ENCODE results near the gene PRKN.

The PRKN gene

DNA sequence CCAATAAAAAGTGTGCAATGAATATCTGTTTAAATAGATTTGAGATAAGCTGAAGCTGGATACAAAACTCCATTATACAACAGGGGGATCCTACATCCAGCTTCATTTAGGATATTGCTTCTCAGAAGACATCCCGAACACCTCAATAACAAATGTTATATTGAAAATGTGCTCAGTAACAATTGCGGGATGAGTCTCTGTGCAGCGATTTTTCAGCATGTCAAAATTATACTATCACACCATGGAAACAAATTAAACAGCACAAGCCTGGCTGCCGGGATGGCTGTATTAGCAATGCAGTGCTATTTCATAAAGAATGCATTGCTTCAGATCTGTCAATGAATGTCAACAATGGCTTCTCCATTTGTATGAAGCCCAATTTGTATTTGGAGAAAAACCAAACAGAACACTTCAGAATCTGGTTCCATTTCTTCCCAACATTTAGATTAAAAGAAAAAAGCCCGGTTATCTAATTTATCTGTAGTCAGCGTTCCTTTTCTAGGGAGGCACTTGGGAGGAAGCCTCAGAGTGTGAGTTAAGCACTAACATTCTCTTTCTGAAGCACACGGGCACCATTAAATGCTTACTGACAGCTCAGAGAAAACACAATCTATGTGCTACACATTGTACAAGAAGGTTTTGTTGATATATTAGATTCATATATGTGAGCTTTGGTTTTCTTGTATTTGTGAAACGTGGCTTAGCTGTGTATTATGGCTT is 1142.8 kb downstream of the PRKN start:
- no peak for TF ChIP-seq POLR2A (IDR thresholded peaks at IDR 0.05; ENCODE audit: low read depth, low read length)
- no peak for DNase-seq (ENCODE audit: insufficient read length, low spot score)
- FAIRE-seq = no peak

- DNase-seq (ENCODE audit: insufficient read length, low spot score) (no peak), FAIRE-seq (no peak)
- no peak for TF ChIP-seq POLR2A (IDR thresholded peaks at IDR 0.05; ENCODE audit: low read depth, low read length)
These were observed 1143.5 kb downstream of the PRKN start for GRCh38 chr6:161584051-161584450.

DNA sequence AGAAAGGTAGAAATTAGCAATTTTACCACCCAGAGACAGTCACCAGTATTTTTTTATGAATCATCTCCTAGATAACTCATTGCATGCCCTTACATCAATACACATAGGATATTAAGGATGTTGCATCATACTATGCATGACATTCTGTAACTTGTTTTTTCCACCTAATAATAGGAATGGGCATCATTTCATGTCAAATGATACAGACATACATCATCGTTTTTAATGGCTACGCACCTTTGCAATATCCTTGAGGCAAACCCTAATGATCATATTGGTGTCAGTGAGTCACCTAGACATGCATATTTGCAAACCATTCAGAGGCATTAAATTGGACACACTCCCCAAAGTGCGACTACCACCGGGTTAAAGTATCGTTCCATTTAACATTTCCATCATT is 1144.0 kb downstream of the PRKN start:
- TF ChIP-seq POLR2A (IDR thresholded peaks at IDR 0.05; ENCODE audit: low read depth, low read length) = no peak
- no peak for DNase-seq (ENCODE audit: insufficient read length, low spot score)
- no peak for FAIRE-seq

GRCh38 chr6:161578478-161578877 is 1149.1 kb downstream of the PRKN start:
- DNase-seq (ENCODE audit: insufficient read length, low spot score) = no peak
- no peak for FAIRE-seq
- TF ChIP-seq POLR2A (IDR thresholded peaks at IDR 0.05; ENCODE audit: low read depth, low read length) = no peak

DNA sequence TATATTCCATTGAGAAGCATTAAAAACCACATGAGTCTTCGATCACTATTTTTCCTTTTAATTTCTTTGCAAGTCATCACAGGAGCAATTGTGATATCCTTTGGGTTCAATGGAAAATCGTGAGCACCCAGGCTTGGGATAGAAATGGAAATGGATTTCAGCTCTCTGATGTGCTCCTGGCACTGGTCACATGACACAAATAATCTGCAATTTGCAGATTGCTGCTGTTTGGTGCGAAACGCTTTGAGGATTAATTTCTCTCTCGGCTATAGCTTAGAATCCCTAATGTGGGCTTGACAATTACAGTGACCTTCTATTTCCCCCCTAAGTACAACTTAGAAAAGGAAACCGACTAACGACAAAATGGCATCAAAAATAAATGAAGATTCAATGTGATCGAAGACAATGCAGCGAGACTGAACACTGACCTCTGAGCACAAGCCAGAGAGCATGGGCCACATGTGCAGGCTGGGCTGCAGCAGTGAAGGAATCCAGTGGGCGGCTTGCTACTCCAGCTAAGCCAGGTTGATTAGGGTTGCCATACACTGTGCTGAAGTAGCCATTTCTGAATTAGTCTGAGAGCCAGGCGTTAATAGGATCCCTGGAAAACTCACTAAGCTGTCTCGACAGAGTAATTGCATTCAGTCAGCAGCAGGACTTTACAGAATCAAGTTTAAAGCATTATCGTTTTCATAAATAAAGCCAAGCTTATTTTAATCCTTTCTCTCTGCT is 1151.9 kb downstream of the PRKN start:
- no peak for FAIRE-seq
- no peak for DNase-seq (ENCODE audit: insufficient read length, low spot score)
- TF ChIP-seq POLR2A (IDR thresholded peaks at IDR 0.05; ENCODE audit: low read depth, low read length) = no peak

DNA sequence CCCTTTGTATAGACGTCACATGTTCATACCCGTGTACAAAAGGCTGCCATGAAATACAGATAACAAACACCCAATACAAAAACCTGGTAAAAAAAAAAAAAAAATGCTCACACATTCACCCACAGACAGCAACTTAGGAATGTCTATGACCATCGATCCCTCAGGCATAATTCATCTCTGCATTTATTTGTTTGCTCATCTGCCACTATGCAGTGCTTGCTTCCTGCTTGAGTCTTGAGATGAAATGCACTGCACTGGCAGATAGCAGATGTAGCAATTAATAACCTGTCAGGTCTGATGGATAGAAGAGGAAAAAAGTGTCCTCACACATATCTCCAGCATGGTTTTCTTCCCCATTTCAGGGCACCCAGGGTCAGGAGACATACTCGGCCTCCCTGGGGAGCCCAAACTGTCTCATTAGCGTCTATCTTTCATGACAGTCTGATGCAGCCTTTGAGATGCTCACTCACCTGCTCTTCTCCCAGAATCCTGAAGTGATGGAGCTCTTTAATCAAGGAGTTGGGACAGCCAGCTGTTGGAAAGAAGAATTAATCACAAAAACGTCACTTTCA is 1158.6 kb downstream of the PRKN start:
- FAIRE-seq = no peak

GRCh38 chr6:161564952-161565351 is 1162.6 kb downstream of the PRKN start:
- no peak for FAIRE-seq
- no peak for DNase-seq (ENCODE audit: insufficient read length, low spot score)
- no peak for TF ChIP-seq POLR2A (IDR thresholded peaks at IDR 0.05; ENCODE audit: low read depth, low read length)

More for the DNA sequence above, 1158.6 kb downstream of the PRKN start:
- DNase-seq (ENCODE audit: insufficient read length, low spot score) = no peak
- no peak for TF ChIP-seq POLR2A (IDR thresholded peaks at IDR 0.05; ENCODE audit: low read depth, low read length)

- FAIRE-seq (no peak), DNase-seq (ENCODE audit: insufficient read length, low spot score) (no peak)
- no peak for TF ChIP-seq POLR2A (IDR thresholded peaks at IDR 0.05; ENCODE audit: low read depth, low read length)
These were observed 1165.7 kb downstream of the PRKN start for GRCh38 chr6:161561908-161562307.

- no peak for DNase-seq (ENCODE audit: insufficient read length, low spot score)
- FAIRE-seq = no peak
These were observed 1170.0 kb downstream of the PRKN start for GRCh38 chr6:161557333-161558107.

GRCh38 chr6:161554883-161555282 is 1172.7 kb downstream of the PRKN start:
- DNase-seq (ENCODE audit: insufficient read length, low spot score) (no peak), FAIRE-seq (no peak)
- no peak for TF ChIP-seq POLR2A (IDR thresholded peaks at IDR 0.05; ENCODE audit: low read depth, low read length)

More at GRCh38 chr6:161557333-161558107, 1170.0 kb downstream of the PRKN start:
- TF ChIP-seq POLR2A (IDR thresholded peaks at IDR 0.05; ENCODE audit: low read depth, low read length) = no peak

DNA sequence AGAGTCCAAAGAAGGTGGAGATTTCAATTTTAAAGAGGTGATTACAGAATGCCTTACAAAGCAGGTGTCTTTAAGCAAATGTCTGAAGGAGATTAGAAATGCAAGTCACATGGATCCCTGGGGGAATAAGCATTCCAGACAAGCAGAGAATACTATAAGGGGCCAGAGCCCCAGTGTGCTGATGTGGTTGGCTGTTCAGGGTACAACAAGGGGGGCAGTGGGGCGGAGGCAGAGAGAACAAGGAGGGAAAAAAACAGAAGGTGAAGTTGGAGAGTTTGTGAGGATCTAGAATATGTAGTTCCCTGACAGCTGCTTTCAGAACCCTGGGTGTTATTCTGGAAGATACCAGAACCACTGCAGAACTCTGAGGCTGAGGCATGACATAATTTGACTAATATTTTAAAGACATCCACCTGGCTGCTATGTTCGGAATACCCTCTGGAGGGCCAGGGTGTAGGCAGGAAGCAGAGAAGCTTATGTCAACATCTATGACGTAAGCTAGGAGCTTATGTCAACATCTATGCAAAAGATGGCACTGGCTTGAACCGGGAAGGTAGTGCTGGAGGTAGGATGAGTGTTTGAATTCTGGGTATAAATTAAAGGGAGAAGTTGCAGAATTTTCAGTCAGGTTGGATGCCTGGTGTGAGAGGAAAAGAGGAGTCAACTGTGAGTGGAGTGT is 1177.5 kb downstream of the PRKN start:
- no peak for TF ChIP-seq POLR2A (IDR thresholded peaks at IDR 0.05; ENCODE audit: low read depth, low read length)
- DNase-seq (ENCODE audit: insufficient read length, low spot score) (peak; percentile 3), FAIRE-seq (no peak)

DNA sequence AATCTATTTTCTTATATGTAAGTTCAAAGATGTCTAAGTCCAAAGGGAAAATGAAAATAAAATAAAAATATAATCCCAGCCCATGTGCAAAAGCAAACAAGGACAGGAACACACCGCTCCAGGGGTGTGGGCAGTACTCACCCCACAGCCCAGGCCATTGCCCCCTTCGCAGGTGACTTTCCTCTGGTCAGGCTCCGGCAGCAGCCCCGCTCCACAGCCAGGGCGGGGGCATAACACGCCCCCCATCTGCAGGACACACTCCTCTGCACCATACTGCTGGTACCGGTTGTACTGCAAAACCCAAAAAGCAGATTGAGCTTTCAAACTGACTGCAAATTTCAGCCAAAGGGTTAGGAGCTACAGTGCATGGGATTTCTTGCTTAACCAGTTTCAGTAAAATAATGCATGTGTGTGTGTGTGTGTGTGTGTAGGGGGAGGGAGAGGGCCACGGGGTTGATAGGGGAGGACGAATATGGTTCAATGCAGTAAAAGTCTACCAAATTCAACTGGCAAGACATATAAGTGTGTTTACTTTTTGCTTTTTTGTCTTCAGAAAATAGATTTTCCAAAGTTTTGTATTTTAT is 1178.8 kb downstream of the PRKN start:
- no peak for TF ChIP-seq POLR2A (IDR thresholded peaks at IDR 0.05; ENCODE audit: low read depth, low read length)
- DNase-seq (ENCODE audit: insufficient read length, low spot score) = no peak
- FAIRE-seq = no peak

DNA sequence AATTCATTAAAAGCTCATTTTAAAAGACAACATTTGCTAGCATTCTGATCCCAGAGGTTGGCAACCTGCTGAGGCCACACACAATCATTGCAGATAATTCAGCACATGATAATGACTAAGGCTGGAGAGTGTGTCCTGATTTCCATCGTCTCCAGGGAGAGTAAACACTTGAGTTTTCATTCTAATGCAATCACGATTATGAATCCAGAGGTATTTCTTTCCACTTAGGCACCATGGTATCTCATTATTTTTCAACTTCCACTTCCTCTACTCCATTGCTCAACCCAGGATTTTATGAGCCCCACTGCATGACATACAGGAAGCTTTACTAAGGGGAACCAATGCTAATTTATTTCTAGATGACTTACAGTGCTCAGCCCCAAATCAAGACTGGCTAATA is 1179.9 kb downstream of the PRKN start:
- no peak for DNase-seq (ENCODE audit: insufficient read length, low spot score)
- no peak for FAIRE-seq
- no peak for TF ChIP-seq POLR2A (IDR thresholded peaks at IDR 0.05; ENCODE audit: low read depth, low read length)
